ENCODE measurements around the gene CNOT11. TPM values are rescaled to one million over a fixed set of nuclear protein-coding genes. Genes with fewer than 3 reads are reported as not detected.
"Not testable (repeated sequence)": the region's sequence is repeated elsewhere in the genome, so short reads cannot be mapped to it uniquely, and the experiment has no call there.

Gene CNOT11
- total RNA-seq, 2 donors from 2014 or later: 41.0 to 41.4 TPM

DNA sequence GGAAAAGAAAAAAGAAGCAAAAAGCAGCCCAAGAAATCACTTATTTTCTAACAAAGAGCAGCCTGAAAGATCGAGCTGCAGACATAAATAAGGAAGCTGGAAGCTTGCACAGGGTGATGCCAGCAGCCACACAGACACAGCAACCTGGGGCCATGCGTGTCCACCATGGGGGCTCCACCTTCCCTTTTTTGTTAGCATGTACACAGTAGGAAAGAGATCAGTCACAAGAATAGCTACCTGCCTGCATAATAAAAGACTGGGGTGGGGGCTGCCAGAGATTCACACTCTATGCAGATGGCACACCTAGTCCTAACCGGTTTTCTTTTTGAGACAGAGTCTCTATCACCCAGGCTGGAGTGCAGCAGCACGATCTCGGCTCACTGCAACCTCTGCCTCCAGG lies 2.9 kb upstream of the CNOT11 start:
- no peak for TF ChIP-seq POLR2AphosphoS5 (IDR thresholded peaks at IDR 0.05)
- TF ChIP-seq, protein P1, sequence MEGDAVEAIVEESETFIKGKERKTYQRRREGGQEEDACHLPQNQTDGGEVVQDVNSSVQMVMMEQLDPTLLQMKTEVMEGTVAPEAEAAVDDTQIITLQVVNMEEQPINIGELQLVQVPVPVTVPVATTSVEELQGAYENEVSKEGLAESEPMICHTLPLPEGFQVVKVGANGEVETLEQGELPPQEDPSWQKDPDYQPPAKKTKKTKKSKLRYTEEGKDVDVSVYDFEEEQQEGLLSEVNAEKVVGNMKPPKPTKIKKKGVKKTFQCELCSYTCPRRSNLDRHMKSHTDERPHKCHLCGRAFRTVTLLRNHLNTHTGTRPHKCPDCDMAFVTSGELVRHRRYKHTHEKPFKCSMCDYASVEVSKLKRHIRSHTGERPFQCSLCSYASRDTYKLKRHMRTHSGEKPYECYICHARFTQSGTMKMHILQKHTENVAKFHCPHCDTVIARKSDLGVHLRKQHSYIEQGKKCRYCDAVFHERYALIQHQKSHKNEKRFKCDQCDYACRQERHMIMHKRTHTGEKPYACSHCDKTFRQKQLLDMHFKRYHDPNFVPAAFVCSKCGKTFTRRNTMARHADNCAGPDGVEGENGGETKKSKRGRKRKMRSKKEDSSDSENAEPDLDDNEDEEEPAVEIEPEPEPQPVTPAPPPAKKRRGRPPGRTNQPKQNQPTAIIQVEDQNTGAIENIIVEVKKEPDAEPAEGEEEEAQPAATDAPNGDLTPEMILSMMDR (IDR thresholded peaks at IDR 0.05): no peak
- no peak for TF ChIP-seq POLR2A (IDR thresholded peaks at IDR 0.05)
- Histone ChIP-seq H3K4me3 (no peak overlapping the region), H3K27ac (no peak overlapping the region), H3K36me3 (no peaks in the 10 kb centered on the region), H3K4me1 (replicated peaks) (peaks cover 9% of the 10 kb centered on the region), H3K27me3 (replicated peaks; ENCODE audit: insufficient read depth) (no peaks in the 10 kb centered on the region), H3K9me3 (no peaks in the 10 kb centered on the region)
- WGBS: 75% methylated on average over 5 of the region's 5 CpGs
- intact Hi-C loops (cut with DNase I): no loop called here
- DNase-seq (ENCODE audit: low spot score): no peak

DNA sequence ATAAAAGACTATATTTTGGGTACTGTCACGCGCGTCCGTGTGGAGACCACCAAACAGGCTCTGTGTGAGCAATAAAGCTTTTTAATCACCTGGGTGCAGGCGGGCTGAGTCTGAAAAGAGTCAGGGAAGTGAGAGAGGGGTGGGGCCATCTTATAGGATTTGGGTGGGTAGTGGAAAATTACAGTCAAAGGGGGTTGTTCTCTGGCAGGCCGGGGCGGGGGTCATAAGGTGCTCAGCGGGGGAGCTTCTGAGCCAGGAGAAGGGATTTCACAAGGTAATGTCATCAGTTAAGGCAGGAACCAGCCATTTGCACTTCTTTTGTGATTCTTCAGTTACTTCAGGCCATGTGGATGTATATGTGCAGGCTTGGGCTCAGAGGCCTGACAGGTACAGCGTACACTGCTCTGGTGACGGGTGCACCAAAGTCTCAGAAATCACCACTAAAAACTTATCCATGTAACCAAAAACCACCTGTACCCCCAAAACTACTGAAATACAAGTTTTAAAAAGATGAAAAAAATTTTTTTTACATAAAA lies 1.4 kb upstream of the CNOT11 start:
- H3K27me3 ChIP-seq (replicated peaks; ENCODE audit: insufficient read depth); intact Hi-C loops (cut with DNase I); H3K36me3 ChIP-seq; H3K9me3 ChIP-seq; DNase-seq (ENCODE audit: low spot score): not testable (repeated sequence)
- H3K4me3 ChIP-seq: peak overlapping the region in 1 of 2 donors; percentile 88
- H3K4me1 ChIP-seq (replicated peaks): peaks cover 10% of the 10 kb centered on the region
- H3K27ac ChIP-seq: peak overlapping the region; percentile 90 to 95
- 57% methylated on average over 10 of the region's 10 CpGs for WGBS

DNA sequence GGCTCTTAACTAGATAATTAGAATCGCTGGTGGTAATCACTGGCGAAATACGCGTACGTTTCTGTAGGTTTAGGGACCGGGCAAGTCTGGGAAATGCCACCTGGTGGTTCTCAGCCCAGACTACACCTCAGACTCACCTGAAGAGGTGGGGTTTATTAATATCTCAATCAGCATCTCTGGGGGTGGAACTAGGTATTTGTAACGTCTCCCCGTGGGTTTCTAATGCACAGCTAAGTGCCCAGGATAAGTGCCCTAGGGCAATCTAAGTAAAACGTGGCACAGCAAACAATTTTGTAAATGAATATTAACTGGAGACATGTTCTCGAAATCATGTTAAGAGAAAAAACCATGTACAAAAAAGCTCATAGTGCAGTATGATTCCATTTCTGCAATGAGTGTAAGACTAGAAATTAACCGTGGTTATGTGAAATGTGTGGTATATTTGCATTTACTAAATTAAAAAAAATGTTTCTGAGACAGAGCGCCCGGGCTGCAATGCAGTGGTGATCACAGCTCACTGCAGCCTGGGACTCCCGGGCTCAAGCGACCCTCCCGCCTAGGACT lies 760 bp upstream of the CNOT11 start:
- H3K27me3 ChIP-seq (replicated peaks; ENCODE audit: insufficient read depth): no peaks in the 10 kb centered on the region
- peak; percentile 69 for DNase-seq (ENCODE audit: low spot score)
- H3K9me3 ChIP-seq: no peaks in the 10 kb centered on the region
- TF ChIP-seq, protein P1 (IDR thresholded peaks at IDR 0.05): peak in 3 of 4 experiments; percentile 50 to 83 (median 61)
- no peak for TF ChIP-seq POLR2A (IDR thresholded peaks at IDR 0.05)
- TF ChIP-seq POLR2AphosphoS5 (IDR thresholded peaks at IDR 0.05): peak; percentile 48
- intact Hi-C loops (cut with DNase I): no loop called here
- peak overlapping the region; percentile 90 to 95 for H3K27ac ChIP-seq
- WGBS: 20% methylated on average over 16 of the region's 16 CpGs
- peaks cover 10% of the 10 kb centered on the region for H3K4me1 ChIP-seq (replicated peaks)
- peak overlapping the region; percentile 88 to 99 for H3K4me3 ChIP-seq
- H3K36me3 ChIP-seq: no peaks in the 10 kb centered on the region

DNA sequence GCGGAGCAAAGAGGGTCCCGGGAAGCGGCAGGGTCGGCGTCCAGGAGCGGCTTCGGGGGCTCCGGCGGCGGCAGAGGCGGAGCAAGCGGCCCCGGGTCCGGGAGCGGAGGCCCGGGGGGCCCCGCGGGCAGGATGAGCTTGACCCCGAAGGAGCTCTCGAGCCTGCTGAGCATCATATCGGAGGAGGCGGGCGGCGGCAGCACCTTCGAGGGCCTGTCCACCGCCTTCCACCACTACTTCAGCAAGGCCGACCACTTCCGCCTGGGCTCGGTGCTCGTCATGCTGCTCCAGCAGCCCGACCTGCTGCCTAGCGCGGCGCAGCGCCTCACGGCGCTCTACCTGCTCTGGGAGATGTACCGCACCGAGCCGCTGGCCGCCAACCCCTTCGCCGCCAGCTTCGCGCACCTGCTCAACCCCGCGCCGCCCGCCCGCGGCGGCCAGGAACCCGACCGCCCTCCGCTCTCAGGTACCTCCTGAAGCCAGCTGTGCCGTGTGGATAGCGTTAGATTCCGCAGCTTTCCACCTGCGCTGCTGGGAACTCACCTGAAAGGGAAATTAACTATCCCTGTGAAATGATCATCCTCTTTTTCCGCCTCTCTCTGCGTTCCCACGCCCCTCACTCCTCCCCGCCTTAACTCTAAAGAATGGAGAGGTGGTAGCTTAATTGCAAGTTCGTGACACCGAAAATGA lies 472 bp downstream of the CNOT11 start:
- DNase-seq (ENCODE audit: low spot score): peak; percentile 40
- H3K4me1 ChIP-seq (replicated peaks): peaks cover 10% of the 10 kb centered on the region

More for the DNA sequence above, 472 bp downstream of the CNOT11 start:
- Histone ChIP-seq H3K36me3 (no peaks in the 10 kb centered on the region), H3K27me3 (replicated peaks; ENCODE audit: insufficient read depth) (no peaks in the 10 kb centered on the region), H3K4me3 (peak overlapping the region; percentile 88 to 99), H3K27ac (peak overlapping the region; percentile 90 to 95), H3K9me3 (no peaks in the 10 kb centered on the region)
- 0% methylated on average over 54 of the region's 65 CpGs for WGBS
- intact Hi-C loops (cut with DNase I): no loop called here
- TF ChIP-seq POLR2AphosphoS5 (IDR thresholded peaks at IDR 0.05) (no peak), POLR2A (IDR thresholded peaks at IDR 0.05) (peak; percentile 7)
- TF ChIP-seq, protein P1 (IDR thresholded peaks at IDR 0.05): no peak
